HG02763 (cell line): ENCODE data around the gene ACSF3.

Source experiments
- ATAC-seq: cut with Tn5 transposase; IDR thresholded peaks from one replicate; pipeline ENCODE4 v1.9.1; 2021; ENCODE audit warnings: mild to moderate bottlenecking, moderate library complexity; ENCODE audit not compliant: unreplicated experiment

The ACSF3 gene

GRCh38 chr16:89094252-89094879, 714 bp downstream of the ACSF3 start:
- peak; percentile 3 for ATAC-seq

GRCh38 chr16:89094880-89095258, 1.2 kb downstream of the ACSF3 start:
- no peak for ATAC-seq

- no peak for ATAC-seq
Observed at GRCh38 chr16:89095491-89095951, 1.9 kb downstream of the ACSF3 start.

- ATAC-seq, result no peak
Observed at GRCh38 chr16:89096042-89096717, 2.5 kb downstream of the ACSF3 start.

GRCh38 chr16:89096768-89097391, 3.2 kb downstream of the ACSF3 start:
- ATAC-seq, result no peak

- ATAC-seq, result no peak
Observed at GRCh38 chr16:89097392-89097772, 3.7 kb downstream of the ACSF3 start.

- ATAC-seq, result no peak
Observed at GRCh38 chr16:89098767-89099430, 5.2 kb downstream of the ACSF3 start.

- no peak for ATAC-seq
Observed at GRCh38 chr16:89099905-89100304, 6.3 kb downstream of the ACSF3 start.

GRCh38 chr16:89100601-89101302, 7.1 kb downstream of the ACSF3 start:
- no peak for ATAC-seq

- no peak for ATAC-seq
Observed at GRCh38 chr16:89101303-89102040, 7.8 kb downstream of the ACSF3 start.

- no peak for ATAC-seq
Observed at GRCh38 chr16:89102041-89102471, 8.4 kb downstream of the ACSF3 start.

GRCh38 chr16:89102481-89103073, 8.9 kb downstream of the ACSF3 start:
- no peak for ATAC-seq

- ATAC-seq, result no peak
Observed at GRCh38 chr16:89103156-89103555, 9.5 kb downstream of the ACSF3 start.

- ATAC-seq, result no peak
Observed at GRCh38 chr16:89103781-89104180, 10.1 kb downstream of the ACSF3 start.

- no peak for ATAC-seq
Observed at GRCh38 chr16:89104303-89104702, 10.7 kb downstream of the ACSF3 start.

GRCh38 chr16:89104930-89105571, 11.4 kb downstream of the ACSF3 start:
- ATAC-seq, result no peak

- ATAC-seq, result no peak
Observed at GRCh38 chr16:89105599-89106151, 12.0 kb downstream of the ACSF3 start.

- no peak for ATAC-seq
Observed at GRCh38 chr16:89106533-89107202, 13.0 kb downstream of the ACSF3 start.

- no peak for ATAC-seq
Observed at GRCh38 chr16:89107203-89107582, 13.5 kb downstream of the ACSF3 start.
